Stimulated activated CD8-positive, alpha-beta memory T cell treated with anti-CD3 and anti-CD28 coated beads, Interleukin-12 subunit alpha, Interleukin-12 subunit beta, amount 100 ng/mL, for 1 hour (primary cell): ENCODE data around the gene AFF3.
"Not testable (repeated sequence)": the region's sequence is repeated elsewhere in the genome, so short reads cannot be mapped to it uniquely, and the experiment has no call there.

Source experiments
- DNase-seq: peaks from one replicate; pipeline ENCODE4 v3.0.0-alpha.2; 2020; ENCODE audit warnings: low read depth

Gene AFF3

DNA sequence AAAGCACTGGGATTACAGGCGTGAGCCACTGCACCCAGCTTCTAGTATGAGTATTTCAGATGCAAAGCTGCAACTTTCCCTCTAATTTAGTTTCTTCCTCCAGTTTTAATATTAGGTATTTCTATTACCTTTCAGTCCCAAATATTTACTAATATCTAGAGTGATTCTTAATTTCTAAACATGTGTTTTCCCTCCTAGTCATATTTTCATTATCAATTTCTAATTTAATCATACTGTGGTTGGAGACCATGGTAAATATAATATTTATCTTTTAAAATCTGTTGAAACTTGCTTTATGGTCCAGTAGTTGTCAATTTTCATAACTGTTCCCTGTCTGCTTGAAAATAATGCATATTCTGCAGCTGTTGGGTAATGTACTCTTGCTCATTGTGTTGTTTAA, 406.6 kb downstream of the AFF3 start:
- no peak for DNase-seq

DNA sequence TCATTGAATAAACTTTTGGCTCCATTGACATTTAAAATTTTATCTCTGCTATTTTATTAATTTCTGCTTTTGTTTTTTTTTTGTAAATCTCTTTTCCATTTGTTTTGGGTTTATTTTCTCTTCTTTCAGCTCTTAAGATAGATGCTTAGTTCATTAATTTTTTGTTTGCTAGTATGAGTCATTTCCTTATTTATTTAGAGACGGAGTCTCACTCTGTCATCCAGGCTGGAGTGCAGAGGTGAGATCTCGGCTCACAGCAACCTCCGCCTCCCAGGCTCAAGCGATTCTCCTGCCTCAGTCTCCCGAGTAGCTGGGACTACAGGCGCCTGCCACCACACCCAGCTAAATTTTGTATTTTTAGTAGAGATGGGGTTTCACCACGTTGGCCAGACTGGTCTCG, 407.1 kb downstream of the AFF3 start:
- DNase-seq = not testable (repeated sequence)

DNA sequence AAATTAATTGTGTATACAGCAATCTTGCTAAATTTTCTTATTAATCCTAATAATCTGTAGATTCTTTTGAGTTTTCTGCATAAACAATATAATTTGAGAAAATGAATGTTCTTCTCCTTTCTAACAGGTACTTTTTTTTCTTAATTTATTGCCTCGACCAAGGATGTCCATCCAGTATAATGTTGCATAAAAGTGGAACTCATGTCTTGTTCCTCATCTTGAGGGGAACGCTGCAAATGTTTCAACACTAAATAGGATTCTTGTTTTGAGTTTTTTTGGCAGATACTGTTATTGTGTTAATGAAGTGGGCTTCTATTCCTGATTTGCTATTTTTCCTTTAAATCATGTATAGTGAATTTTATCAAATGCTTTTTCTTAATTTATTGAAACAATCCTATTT, 408.2 kb downstream of the AFF3 start:
- DNase-seq = no peak

DNA sequence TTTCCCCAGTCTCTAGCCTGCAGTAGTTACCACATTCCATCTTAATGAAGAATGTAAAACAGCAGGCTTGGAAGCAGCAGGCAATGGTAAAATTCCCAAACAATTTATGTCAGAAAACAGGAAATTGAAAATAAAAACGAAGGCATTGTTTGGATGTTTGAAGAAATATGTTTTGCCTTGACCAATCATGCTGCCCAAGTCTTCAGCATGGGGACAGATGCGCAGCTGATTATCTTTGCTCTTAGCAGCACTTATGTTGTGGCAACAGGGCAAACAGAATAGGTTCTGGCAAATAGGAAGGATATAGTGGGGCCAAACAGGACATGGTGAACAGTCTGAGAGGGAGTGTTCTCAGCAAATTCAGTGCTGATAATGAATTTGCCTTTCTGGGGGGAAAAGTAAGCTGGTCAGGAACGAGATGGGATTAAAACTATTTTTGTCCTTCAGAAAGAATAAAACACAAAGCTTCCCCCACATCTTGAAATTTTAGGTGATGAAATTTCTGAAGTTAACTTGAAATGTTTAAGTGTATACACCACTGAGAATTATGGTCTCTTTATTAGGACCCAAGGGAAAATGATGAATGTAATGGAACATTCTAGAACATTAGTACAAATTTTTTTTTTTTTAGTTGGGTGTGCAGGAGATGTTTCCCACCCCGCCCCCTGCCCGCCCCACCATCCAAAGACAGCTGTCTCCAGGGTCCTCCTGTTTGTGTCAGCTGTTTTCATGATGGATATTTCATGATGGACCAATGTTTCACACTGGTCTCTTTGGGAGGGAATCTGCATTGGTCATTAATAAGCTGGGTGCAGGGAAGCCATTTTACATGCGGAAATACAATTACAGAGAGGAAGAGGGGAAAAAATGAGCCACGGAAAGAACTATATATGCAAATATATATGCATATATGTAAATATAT, 413.0 kb downstream of the AFF3 start:
- no peak for DNase-seq

DNA sequence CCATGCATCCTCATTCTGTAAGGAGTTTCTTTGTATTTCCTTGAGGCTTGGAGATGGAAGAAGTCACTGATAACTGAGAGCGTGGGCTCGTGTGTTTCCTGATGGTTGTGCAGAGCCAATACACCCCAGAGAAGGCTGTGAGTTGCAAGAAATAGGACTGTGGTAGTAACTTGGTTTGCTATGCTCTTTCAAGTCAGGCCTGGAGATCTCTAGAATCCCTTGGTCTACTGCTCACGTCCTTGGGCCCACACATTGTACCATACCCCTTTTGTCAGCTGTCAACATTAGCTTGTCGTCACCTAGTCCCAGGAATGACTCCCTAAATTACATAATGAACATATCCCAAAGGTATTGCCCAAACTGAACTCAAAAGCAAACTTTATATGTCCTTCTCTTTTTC, 414.2 kb downstream of the AFF3 start:
- no peak for DNase-seq

DNA sequence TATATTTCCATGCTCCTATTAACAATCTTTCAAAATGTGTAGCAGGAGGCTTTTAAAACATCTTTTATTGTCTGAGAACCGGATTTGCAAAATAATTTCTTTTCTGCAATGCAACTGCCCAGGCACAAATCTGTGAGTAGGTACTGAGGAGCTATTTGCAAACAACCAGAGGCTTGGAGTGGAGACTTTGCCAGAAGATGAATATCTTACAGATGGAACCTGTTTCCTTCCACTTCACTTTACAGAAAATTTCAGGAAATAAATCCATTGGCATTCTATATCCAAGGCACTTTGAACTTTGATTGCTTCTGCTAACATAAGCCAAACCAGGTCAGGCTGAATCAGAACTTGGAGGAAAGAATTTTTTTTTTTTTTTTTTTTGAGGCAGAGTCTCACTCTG, 415.2 kb downstream of the AFF3 start:
- DNase-seq = no peak

DNA sequence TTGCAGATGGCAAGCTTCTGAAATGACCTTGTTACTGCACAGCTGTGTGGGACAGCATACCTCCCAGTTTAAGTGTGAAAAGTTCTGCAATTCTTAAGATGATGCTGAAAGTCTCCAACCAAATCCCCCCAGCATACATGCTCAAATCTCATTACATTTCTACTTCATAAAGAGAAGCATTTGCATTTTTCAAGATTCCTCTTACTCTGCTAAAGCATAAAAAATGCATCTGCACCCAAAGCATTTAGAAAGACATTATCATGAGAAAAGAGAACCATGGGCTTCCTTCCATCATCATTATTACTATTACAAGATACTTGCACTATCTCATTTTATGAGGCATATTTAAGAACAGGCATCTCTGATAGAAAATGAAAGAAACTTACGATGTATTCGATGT, 415.7 kb downstream of the AFF3 start:
- DNase-seq = no peak

DNA sequence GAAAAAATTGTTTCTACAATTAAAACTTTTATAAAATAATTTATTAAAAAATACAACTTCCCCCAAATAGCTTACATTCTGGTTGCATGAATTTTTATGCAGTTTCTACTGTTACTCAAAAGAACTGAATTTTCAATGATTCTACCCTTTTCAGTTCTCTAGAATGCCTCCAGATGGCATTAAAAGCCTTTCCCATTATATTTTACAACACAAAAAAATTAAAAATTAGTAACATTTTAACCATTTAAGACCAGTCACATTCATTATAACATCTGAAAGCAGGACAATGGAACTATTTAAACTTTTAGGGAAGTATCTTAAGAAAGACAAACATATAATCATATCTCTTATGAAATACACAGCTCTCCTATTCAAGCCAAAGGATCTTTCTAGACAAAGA, 416.6 kb downstream of the AFF3 start:
- no peak for DNase-seq

DNA sequence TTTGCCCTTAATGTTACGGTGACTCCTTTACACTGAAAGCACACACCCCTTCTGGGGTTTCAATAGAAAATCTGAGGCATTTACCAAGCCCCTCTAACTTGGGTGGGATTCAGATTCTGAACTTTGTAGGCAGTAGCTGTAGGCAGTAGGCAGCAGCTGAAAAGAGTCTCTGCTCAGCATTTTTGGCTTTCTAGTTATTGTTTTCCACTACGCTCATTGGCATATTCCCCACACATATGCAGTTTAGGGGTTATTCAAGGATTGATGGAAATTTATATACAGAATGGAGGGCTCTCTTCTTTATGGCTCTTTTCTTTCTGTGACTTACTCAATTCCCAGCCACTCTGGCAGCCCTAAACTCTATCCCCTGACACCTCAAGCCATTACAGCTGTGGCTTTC, 419.9 kb downstream of the AFF3 start:
- DNase-seq = no peak

DNA sequence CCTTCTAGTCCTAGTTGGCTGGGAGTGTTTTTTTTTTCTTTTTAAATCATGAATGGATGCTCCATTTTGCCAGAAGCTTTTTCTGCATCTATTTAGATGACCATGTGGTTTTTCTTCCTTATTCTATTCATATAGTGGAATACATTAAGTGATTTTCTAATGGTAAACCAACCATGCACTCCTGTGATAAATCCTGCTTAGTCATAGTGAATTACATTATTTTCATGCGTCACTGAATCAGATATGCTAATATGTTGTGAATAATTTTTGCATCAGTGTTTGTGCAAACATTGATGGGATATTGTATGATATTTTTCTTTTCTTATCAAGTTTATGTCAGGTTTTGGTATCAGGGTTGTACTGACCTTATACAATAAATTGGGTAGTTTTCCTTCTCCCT, 423.3 kb downstream of the AFF3 start:
- no peak for DNase-seq

DNA sequence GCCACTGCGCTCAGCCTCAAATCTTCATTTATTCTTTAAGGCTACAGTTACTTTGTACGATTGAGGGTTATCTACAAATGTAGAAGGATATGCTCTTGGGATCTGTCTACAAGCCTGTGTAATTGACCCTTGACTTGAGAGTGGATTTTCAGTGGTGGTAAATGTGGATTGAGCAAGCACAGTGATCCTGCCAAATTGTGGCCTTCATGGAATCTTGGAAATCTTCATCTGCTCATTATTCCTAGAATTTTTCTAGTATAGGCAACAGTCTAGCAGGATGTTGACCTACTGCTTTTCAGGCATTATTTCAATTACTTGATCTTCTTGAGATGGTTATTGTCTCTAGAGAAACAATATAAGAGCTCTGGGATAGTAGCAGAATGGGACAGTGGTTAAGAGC, 426.4 kb downstream of the AFF3 start:
- DNase-seq = no peak

DNA sequence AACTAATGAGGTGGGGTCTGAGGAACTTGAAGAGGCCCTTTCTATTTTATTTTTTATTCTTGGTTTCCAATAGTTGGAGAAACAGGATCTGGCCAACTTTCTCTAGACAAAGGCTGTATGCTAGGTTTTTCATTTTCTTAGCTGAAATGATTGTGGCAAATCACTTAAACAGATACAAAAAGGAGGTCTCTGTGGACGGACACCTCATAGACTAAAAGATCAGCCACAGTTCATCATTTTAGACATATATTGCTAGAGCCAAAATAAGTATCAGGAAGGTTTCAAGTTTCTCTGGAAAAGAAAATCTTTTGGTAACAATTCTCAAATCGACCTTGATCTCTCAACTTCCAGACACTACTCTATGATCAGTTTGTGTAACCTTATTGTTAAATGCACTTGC, 428.0 kb downstream of the AFF3 start:
- DNase-seq = no peak

DNA sequence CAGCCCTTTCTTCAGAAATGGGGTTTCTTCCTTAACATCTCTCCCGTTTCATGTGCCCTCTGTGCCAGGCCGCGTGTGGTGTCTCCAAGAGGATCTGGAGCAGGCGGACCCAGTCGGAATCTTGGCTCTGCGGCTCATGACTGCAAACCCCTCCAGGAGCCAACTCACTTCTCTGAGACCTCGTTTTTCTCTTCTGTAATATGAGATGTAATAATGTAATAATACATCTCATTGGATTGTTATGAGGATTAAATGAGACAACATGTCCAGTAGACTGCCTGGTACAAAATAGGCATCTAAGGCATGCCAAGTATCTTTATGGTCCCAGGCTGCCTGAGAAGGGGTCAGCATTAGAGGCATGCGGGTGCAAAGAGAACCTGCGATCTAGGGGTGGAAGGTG, 431.2 kb downstream of the AFF3 start:
- no peak for DNase-seq

DNA sequence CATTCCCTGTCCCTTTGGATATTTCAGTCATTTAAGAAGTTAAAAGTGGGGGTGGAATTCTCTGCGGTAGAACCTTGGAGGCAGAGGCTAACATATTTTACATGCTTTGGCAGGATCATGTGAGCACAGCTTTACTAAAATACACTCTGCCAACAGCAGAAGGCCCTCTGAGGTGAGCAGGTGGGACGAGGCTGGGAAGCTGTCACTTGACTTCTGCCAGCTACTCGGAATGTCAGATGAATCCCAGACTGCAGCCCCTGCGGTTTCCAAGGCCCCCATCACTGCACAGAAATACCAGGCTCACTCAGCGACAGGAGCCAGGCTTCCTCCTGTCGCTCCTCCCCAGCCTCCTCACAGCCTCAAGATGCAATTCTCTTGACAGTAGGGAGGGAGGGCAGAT, 431.7 kb downstream of the AFF3 start:
- DNase-seq = no peak

DNA sequence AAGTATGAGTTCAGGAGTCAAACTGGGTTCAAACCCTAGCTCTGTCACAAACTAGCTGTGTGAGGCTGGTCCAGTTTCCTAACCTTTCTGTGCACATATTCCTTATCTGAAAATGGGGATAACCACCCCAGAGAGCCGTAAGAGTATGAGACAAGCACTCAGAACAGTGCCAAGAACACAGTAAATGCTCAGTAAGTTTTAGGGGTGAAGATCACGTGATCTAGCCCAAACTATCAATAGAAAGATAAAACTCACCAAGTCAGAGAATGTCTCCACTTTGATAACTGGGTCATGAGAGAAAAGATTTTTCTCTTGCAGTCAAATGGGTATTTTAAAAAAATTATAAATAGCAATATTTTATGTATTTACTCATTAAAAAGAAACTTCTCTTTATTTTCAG, 433.2 kb downstream of the AFF3 start:
- no peak for DNase-seq

DNA sequence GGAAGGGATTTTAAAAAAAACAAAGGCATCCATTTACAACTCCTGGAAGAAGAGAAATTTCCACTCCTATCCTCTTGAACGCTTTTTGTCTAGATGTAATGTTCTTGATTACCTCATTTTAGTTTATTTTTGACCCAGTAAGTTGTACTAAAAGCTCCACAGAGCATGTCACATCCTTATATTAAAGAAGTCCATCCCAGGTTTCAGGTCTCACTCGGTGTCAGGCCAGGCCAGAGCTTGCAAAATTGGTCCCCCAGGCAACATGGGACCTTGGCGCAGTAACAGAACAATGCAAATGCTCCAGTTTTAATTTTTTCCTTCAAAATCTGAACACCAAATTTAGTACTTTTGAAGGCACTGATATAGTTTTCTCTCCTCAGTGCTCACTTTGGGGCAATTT, 434.2 kb downstream of the AFF3 start:
- DNase-seq = no peak

DNA sequence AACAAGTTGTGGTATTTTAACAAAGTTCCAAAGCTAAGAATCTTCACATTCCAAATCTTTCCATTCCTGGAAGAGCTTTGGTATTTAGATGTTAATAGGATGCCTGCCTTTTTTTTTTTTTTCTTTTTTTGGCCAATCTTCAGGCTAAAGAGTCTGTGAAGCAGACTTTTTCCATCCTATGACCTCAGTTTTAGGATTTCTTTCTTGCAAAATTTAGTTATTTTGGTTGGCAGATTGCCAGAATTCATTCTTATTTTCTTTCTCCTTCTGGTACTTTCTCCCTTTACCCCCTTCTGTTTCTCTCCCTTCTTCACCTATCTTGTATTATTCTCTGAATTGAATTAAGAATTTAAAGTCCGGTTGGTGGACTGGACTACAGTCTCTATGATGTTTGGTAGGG, 434.8 kb downstream of the AFF3 start:
- no peak for DNase-seq

DNA sequence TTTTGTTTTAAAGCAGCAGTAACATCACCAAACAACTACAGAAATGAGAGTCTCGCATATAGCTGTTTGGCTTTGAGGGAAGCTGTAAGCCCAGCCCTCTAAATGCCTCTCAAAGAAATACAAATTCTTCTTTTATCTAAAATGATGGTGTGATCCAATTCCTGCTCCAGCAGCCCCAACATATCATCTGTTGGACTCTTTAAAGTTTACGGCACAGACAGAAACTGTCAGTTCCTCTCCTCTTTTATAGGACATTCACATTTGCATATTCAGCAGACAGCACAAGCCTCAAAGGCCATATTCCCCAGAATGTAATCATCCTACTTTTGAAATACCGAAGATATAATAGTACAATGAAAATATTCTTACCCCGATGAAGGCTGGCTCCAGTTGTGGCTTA, 435.7 kb downstream of the AFF3 start:
- DNase-seq = no peak

DNA sequence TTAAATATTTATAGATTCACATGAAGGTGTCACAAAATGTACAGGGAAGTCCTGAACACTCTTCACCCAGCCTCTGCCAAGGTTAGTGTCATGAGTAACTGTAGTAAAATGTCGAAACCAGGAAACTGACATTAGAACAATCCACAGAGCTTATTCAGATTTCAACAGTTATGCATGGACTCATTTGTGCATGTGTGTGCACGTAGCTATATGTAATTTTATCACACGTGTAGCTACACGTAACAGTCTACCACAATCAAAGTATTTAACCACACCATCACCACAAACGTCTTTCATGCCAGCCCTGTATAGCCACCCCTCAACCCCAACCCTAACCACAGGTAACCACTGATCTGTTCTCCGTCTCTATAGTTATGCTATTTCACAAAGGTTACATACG, 440.9 kb downstream of the AFF3 start:
- DNase-seq = no peak

DNA sequence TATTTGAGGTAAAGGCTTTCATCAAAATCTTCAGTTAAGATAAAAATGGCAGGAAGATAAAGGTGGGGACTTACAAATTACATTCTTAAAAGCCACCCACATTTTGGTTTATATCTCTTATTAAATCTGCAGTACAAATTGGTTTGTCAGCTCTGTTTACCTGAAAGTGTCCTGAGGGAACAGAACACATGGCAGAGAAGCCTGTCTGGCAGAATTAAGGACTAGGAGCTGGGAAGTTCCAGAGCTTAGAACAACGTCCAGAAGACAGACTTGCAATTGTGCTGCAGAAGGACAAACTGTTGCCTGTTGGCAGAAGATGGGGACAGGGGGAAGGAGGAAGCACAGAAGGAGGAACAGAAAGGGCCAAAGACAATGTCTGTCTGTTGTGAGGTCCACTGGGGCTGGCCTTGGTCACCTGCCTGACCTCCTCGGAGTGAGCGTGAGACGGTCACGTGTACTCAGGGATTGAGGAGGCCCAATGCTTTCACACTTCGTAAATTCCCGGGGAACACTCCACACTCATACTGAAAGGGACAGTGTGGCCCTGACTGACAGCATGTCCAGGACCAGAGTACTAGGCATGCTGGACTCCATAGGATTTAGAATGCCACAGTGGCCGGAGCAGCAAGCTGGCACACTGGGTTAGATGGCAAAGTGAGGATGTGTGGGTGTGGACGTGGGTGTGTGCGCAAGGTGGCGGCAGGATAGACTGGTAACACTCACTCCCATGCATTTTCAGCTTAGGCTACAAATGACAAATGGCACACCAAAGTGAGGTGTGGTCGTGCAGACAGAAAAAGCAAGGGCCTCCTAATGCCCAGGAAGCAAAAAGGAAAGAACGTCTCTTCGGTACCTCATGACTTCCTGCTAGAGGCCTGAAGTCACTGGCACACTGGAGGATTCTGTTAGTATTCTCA, 441.6 kb downstream of the AFF3 start:
- no peak for DNase-seq

DNA sequence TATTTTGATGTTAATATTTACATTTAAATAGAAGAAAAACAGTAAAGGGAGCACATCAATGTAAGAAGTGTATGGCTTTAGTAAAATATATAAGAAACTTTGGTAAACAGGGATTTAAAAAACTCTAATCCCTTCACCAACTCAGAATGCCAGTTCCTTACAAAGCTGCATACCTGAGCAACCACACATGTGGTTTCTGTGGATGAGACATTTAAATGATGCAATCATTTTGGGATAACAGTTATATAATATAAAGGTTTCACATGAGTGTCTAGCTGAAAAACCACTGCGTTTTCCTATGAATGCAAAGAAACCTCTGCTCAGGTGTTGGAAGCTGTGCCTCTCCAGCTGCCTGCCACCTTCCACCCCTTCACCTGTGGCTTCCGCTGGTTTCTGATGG, 443.5 kb downstream of the AFF3 start:
- no peak for DNase-seq

DNA sequence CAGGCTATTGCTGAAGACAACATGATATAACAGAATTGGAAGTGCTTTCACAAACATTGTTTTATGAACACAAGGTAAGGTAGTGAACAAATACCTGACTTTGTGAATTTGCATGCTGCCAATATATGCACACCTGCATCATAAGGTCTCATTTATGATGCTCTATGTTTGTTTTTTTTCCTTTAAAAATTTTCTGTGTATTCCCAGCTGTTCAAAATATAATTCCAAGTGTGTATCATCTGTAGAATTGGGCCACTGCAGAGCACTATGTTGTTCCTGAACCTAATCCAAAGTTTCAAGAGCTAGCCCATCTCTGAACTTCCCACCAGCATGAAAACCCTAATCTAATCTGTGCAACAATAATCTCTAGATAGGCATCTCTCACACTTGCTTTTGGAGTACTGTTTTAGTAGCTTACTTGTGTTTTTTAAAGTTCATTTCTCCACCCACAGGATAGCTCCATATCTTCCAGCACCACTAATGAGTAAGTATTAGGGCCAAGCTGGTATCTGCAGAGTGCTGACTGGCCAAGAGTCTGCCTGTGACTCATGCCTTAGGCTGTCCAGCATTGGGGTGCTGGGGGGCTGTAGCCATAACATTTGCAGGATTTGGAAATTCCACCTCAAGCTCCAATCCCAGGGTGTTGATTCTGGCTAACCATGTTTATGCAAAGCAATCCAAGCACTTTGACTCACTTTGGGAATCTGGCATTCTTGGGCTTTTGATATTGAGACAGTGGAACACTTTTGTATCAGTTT, 444.4 kb downstream of the AFF3 start:
- DNase-seq = no peak

DNA sequence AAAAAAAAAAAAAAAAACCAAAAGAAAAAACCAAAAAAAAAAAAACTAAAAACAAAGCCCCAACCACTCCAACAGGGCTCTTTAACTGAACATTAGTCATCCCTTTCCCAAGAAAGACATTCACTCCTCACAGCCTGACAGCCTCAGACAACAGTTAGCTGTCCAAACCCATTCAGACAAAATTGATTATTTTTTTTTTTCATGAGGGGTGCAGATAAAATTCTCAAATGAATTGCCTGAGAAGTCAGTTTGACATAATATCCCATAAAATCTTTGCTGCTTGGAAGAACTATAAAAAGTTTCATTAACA, 446.5 kb downstream of the AFF3 start:
- no peak for DNase-seq
